ENCODE results near the gene ENTPD8. TPM values are rescaled to one million over a fixed set of nuclear protein-coding genes. Genes with fewer than 3 reads are reported as not detected.

The ENTPD8 gene
- total and polyA plus RNA-seq, 2 of the 4 experiments (the other 2 are of a cell fraction), result 0.07 TPM; not detected in 1

- ATAC-seq (ENCODE audit: low read depth), result no peak
- H3K14ac ChIP-seq (replicated peaks; ENCODE audit: low read depth, low read length), result no peak overlapping the region
- no peak for DNase-seq
- H3K9me3 ChIP-seq (ENCODE audit: control insufficient read depth, insufficient read depth, low read length), result no peaks in the 10 kb centered on the region
- H3K4me3 ChIP-seq (ENCODE audit: insufficient read depth, low read depth, low read length), result no peak overlapping the region
- no peak overlapping the region for H3K23ac ChIP-seq (ENCODE audit: low read depth, low read length)
- no peak overlapping the region for H2BK15ac ChIP-seq (ENCODE audit: low read depth, low read length)
- H2AK9ac ChIP-seq (replicated peaks; ENCODE audit: low read depth, low read length, poor library complexity), result no peak overlapping the region
- no peak overlapping the region for H2AK5ac ChIP-seq (ENCODE audit: low read depth, low read length)
- no peaks in the 10 kb centered on the region for H4K20me1 ChIP-seq (ENCODE audit: insufficient read depth, low read length)
- H4K5ac ChIP-seq (ENCODE audit: low read depth, low read length), result no peak overlapping the region
- H2BK120ac ChIP-seq (ENCODE audit: low read depth, low read length), result no peak overlapping the region
- H3K18ac ChIP-seq (ENCODE audit: low read depth, low read length), result no peak overlapping the region
- no peak overlapping the region for H3K56ac ChIP-seq (ENCODE audit: extremely low read depth, insufficient read depth, low read length)
- no peak overlapping the region for H3K4ac ChIP-seq (ENCODE audit: low read depth, low read length)
- H3K27ac ChIP-seq (ENCODE audit: insufficient read depth, low read length), result no peak overlapping the region
- H2BK20ac ChIP-seq (ENCODE audit: low read depth, low read length), result no peak overlapping the region
- dilution Hi-C loops (cut with HindIII; ENCODE audit: low sequenced_read_pairs, unreplicated experiment) (no loop called here), in situ Hi-C loops (cut with MboI; ENCODE audit: low sequenced_read_pairs) (no loop called here), intact Hi-C loops (cut with micrococcal nuclease) (no loop called here)
- BruUV-seq (replicated peaks), result no TSS peak
- H2AFZ ChIP-seq (replicated peaks; ENCODE audit: low read length, poor library complexity), result no peak overlapping the region
- H3K36me3 ChIP-seq (ENCODE audit: control insufficient read depth, insufficient read depth, low read length), result no peaks in the 10 kb centered on the region
- H3K79me1 ChIP-seq (ENCODE audit: low read depth in 1 of 2, low read length in 2 of 2), result no peaks in the 10 kb centered on the region
- no peak overlapping the region for H3K4me2 ChIP-seq (ENCODE audit: low read depth, low read length)
- H2BK5ac ChIP-seq (ENCODE audit: low read depth, low read length, poor library complexity, severe bottlenecking), result no peak overlapping the region
- no peak overlapping the region for H3K9ac ChIP-seq (ENCODE audit: low read depth, low read length)
- no peaks in the 10 kb centered on the region for H3K27me3 ChIP-seq (ENCODE audit: control insufficient read depth, insufficient read depth, low read length)
- 81% methylated on average over 8 of the region's 21 CpGs; no CpG with 5 or more reads in 1 of the 2 experiments for WGBS, 2 experiments (ENCODE audit: extremely low coverage in 2 of 2, insufficient read length in 1 of 2)
- no peaks in the 10 kb centered on the region for H3K9me1 ChIP-seq (ENCODE audit: insufficient read depth, low read length)
- no peak overlapping the region for H4K8ac ChIP-seq (ENCODE audit: low read depth in 2 of 2, low read length in 2 of 2)
- H4K91ac ChIP-seq (ENCODE audit: insufficient read depth, low read depth, low read length), result no peak overlapping the region
- TF ChIP-seq CHD1 (IDR thresholded peaks at IDR 0.05; ENCODE audit: low read depth, low read length) (no peak), RAD21 (IDR thresholded peaks at IDR 0.05; ENCODE audit: low read length) (no peak), MAZ (IDR thresholded peaks at IDR 0.05; ENCODE audit: borderline replicate concordance, low read depth, low read length) (no peak), SMC3 (IDR thresholded peaks at IDR 0.05; ENCODE audit: low read depth, low read length) (no peak)
- peaks cover 5% of the 10 kb centered on the region for H3K4me1 ChIP-seq (ENCODE audit: control insufficient read depth, insufficient read depth, low read length)
- ChIA-PET CTCF (no interaction called here), POLR2A (ENCODE audit: unreplicated experiment) (no interaction called here)
These were observed 9.7 kb downstream of the ENTPD8 start for GRCh38 chr9:137431416-137431931.

Data from IMR-90 (cell line).